Endothelial cell of umbilical vein (primary cell): ENCODE data around the gene MARS1. TPM values are rescaled to one million over a fixed set of nuclear protein-coding genes. Genes with fewer than 3 reads are reported as not detected.

Experiments
- BruUV-seq: library from RNA; stranded (reverse); fragments of 400-500 nt; replicated peaks from 2 replicates; lab custom pipeline; 2021; lab: Mats Ljungman, UMichigan
- CTCF ChIA-PET: fragments of 300-600, 350-600 bp; sonication (Branson Sonifier 250); formaldehyde crosslinking; loops from one replicate; lab custom pipeline; 2021; ENCODE audit warnings: antibody characterized with exemption, inconsistent platforms; lab: Charles Lee
- POLR2A ChIA-PET: fragments of 300-600, 350-600 bp; sonication (Branson Sonifier 250); formaldehyde crosslinking; loops from one replicate; lab custom pipeline; 2021; ENCODE audit warnings: antibody characterized with exemption, inconsistent platforms; lab: Charles Lee
- DNase-seq: peaks from one replicate; pipeline ENCODE4 v3.0.0-alpha.2; 2011; ENCODE audit warnings: low read depth, low spot score
- FAIRE-seq: peaks from 2 replicates; lab custom pipeline; 2011; peaks lifted over from hg19 to GRCh38; lab: Jason Lieb, UNC
- H2AFZ ChIP-seq: 2 replicates; pipeline ENCODE4 v1.6.0; 2012; ENCODE audit warnings: low read depth, low read length, control low read depth, inconsistent platforms
- H3K27ac ChIP-seq: 2 replicates; pipeline ENCODE4 v1.5.1; 2011; ENCODE audit warnings: low read depth, mild to moderate bottlenecking, control low read depth, low read length, moderate library complexity; ENCODE audit not compliant: insufficient read depth
- H3K27me3 ChIP-seq, 2 experiments: 2 replicates each; pipeline versions ENCODE4 v1.6.0 to v1.6.1; 2011; ENCODE audit warnings: low read length in 2 of 2, mixed read lengths in 1 of 2; ENCODE audit not compliant: control insufficient read depth in 2 of 2, insufficient read depth in 2 of 2
- H3K36me3 ChIP-seq, 2 experiments: 2 replicates in 1 of 2; 3 replicates in 1 of 2; pipeline ENCODE4 v1.5.1; 2011; ENCODE audit warnings: low read length in 2 of 2, mild to moderate bottlenecking in 1 of 2, moderate library complexity in 1 of 2; ENCODE audit not compliant: control insufficient read depth in 2 of 2, insufficient read depth in 2 of 2; ENCODE audit errors: extremely low read depth in 1 of 2
- H3K4me1 ChIP-seq: 3 replicates; pipeline ENCODE4 v1.5.1; 2011; ENCODE audit warnings: mild to moderate bottlenecking, low read length; ENCODE audit not compliant: control insufficient read depth, insufficient read depth; ENCODE audit errors: extremely low read depth
- H3K4me2 ChIP-seq: 2 replicates; pipeline ENCODE4 v1.6.1; 2011; ENCODE audit warnings: low read length, control low read depth, mixed read lengths; ENCODE audit not compliant: insufficient read depth
- H3K4me3 ChIP-seq, 3 experiments: fragments of 200-600 bp in 1 of 3; sonication (generic), shearing (Covaris generic) in 1 of 3; replicated peaks in 1 of 3; 2 replicates each; pipeline ENCODE4 v1.5.1; 2011 to 2016; ENCODE audit warnings: control low read depth in 3 of 3, low read length in 3 of 3, mild to moderate bottlenecking in 2 of 3, inconsistent platforms in 1 of 3, low read depth in 1 of 3, moderate library complexity in 1 of 3; ENCODE audit not compliant: insufficient read depth in 1 of 3
- H3K79me2 ChIP-seq: 2 replicates; pipeline ENCODE4 v1.6.0; 2012; ENCODE audit warnings: low read length, inconsistent platforms; ENCODE audit not compliant: control insufficient read depth, insufficient read depth
- H3K9ac ChIP-seq: replicated peaks from 2 replicates; pipeline ENCODE3; 2011; ENCODE audit warnings: low read length, control low read depth; ENCODE audit not compliant: insufficient read depth; ENCODE audit errors: extremely low read depth
- H3K9me1 ChIP-seq: replicated peaks from 3 replicates; pipeline ENCODE4 v1.6.0; 2011; ENCODE audit warnings: mild to moderate bottlenecking, low read length; ENCODE audit not compliant: control insufficient read depth, insufficient read depth; ENCODE audit errors: extremely low read depth
- H3K9me3 ChIP-seq: replicated peaks from 2 replicates; pipeline ENCODE4 v1.5.1; 2012; ENCODE audit warnings: low read length, inconsistent platforms; ENCODE audit not compliant: control insufficient read depth, insufficient read depth
- H4K20me1 ChIP-seq: replicated peaks from 2 replicates; pipeline ENCODE3; 2011; ENCODE audit warnings: mild to moderate bottlenecking, low read length; ENCODE audit not compliant: control insufficient read depth, insufficient read depth; ENCODE audit errors: extremely low read depth
- GATA2 ChIP-seq: IDR thresholded peaks from 2 replicates; pipeline ENCODE4 v1.7.0; 2011; ENCODE audit warnings: low read depth, mild to moderate bottlenecking, moderate library complexity, mixed read lengths, low read length; ENCODE audit not compliant: insufficient read length, insufficient read depth
- JUN ChIP-seq: IDR thresholded peaks from 2 replicates; pipeline ENCODE4 v1.6.1; 2011; ENCODE audit warnings: borderline replicate concordance, low read depth; ENCODE audit not compliant: insufficient read length, insufficient read depth
- POLR2A ChIP-seq: IDR thresholded peaks from 2 replicates; pipeline ENCODE4 v1.6.1; 2012; ENCODE audit warnings: low read depth, mild to moderate bottlenecking, control low read depth, low read length
- dilution Hi-C: fragments of 300-500 bp; cut with MboI; formaldehyde crosslinking; loops from one replicate; pipeline ENCODE4 v1.15.0; 2019; ENCODE audit warnings: low sequenced_read_pairs; ENCODE audit not compliant: extremely low pct_ligation_motif_present
- intact Hi-C: fragments of 100-400 bp; cut with micrococcal nuclease; formaldehyde crosslinking; loops from one replicate; pipeline ENCODE4 v1.10.0; 2022
- polyA plus RNA-seq, 4 experiments: library from polyadenylated mRNA; depleted of rRNA in 3 of 4; stranded (reverse) in 3 of 4; unstranded in 1 of 4; fragments of >200 nt; gene quantifications; 2 replicates each; pipeline versions ENCODE4 v1.2.1 to v1.2.3, GENCODE V29; 2011 to 2012; ENCODE audit warnings: missing spikeins in 1 of 4
- total RNA-seq: library from RNA; stranded (reverse); gene quantifications from 2 replicates; pipeline ENCODE4 v1.2.3, GENCODE V29; 2021
- TF ChIP-seq, protein P1 (sequence below): IDR thresholded peaks from 2 replicates; pipeline ENCODE4 v1.6.1; 2011; ENCODE audit not compliant: insufficient read depth, insufficient read length

The MARS1 gene
- total and polyA plus RNA-seq, 2 donors (not counting 3 experiments of a cell fraction or from before 2014, with no cell fraction given): 118 to 212 TPM

DNA sequence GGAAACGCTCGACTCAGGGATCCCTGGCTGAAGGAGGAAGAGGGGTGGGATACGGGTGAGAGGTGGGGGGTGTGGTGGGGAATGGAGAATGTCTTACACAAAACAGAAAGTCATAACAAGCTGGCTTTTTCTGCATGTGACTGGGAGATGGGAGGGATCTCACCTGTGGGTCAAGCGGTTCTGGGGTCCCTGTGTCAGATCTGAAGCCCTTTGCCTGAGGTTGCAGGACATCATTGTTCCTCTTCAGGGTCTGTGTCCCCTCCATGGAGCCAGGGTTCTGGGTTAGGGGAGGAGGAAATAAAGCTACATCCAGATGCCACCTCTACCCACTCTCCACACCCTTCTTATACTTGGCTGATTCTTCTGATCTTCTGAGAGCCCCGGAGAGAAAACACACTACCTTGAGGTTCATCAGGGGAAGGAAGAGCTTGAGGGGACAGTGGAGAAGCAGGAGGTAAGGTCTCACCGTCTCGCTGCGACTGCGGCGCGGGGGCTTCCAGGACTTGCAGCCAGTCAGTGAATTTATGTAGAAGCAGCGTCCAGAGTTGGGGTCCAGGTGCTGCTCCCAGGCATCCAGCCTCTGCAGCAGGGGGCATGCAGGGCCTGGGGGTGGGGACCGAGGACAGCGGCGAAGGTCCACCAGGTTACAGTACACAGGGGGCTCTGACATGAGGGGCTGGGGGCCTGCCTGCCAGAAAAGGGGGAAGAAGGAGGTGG lies 10.7 kb upstream of the MARS1 start:
- no peaks in the 10 kb centered on the region for H3K9me1 ChIP-seq
- CTCF ChIA-PET: interaction anchor here (1.1 to 1.4 kb wide), 2 partner anchors 10 to 18 kb away, joined by 3 to 5 read pairs; partner anchors contain the start of gene GLI1
- DNase-seq (no peak), FAIRE-seq (no peak)
- H3K36me3 ChIP-seq: no peaks in the 10 kb centered on the region
- no peak overlapping the region for H3K4me2 ChIP-seq
- peaks cover 12% of the 10 kb centered on the region for H3K4me1 ChIP-seq
- no peak overlapping the region for H2AFZ ChIP-seq
- no TSS peak for BruUV-seq
- no peaks in the 10 kb centered on the region for H3K79me2 ChIP-seq
- dilution Hi-C loops (no loop called here), intact Hi-C loops (no loop called here)
- H3K9ac ChIP-seq: no peak overlapping the region
- H3K4me3 ChIP-seq: no peak overlapping the region
- H3K27ac ChIP-seq: no peak overlapping the region
- no peaks in the 10 kb centered on the region for H3K9me3 ChIP-seq
- H3K27me3 ChIP-seq: peaks cover 51 to 56% of the 10 kb centered on the region in 2 experiments
- POLR2A ChIA-PET: no interaction called here
- TF ChIP-seq POLR2A (no peak), GATA2 (no peak), JUN (no peak)
- TF ChIP-seq, protein P1, sequence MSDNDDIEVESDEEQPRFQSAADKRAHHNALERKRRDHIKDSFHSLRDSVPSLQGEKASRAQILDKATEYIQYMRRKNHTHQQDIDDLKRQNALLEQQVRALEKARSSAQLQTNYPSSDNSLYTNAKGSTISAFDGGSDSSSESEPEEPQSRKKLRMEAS: no peak
- H4K20me1 ChIP-seq: no peaks in the 10 kb centered on the region
